ENCODE measurements around the gene SLC44A5.

DNA sequence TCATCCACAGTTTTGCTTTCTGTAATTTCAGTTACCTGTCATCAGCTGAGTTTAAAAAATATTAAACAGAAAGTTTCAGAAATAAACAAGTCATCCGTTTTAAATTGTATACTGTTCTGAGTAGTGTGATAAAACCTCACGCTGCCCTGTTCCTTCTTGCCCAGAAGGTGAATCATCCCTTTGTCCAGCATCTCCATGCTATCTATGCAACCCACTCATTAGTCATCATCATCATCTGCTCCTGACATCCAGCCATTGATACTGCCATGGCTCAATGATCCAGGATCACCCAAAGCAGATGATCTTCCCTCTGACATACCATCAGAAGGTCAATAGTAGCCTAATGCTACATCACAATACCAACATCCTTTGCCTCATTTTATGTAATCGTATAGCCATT, 198.3 kb downstream of the SLC44A5 start:
- TF ChIP-seq, protein P1, sequence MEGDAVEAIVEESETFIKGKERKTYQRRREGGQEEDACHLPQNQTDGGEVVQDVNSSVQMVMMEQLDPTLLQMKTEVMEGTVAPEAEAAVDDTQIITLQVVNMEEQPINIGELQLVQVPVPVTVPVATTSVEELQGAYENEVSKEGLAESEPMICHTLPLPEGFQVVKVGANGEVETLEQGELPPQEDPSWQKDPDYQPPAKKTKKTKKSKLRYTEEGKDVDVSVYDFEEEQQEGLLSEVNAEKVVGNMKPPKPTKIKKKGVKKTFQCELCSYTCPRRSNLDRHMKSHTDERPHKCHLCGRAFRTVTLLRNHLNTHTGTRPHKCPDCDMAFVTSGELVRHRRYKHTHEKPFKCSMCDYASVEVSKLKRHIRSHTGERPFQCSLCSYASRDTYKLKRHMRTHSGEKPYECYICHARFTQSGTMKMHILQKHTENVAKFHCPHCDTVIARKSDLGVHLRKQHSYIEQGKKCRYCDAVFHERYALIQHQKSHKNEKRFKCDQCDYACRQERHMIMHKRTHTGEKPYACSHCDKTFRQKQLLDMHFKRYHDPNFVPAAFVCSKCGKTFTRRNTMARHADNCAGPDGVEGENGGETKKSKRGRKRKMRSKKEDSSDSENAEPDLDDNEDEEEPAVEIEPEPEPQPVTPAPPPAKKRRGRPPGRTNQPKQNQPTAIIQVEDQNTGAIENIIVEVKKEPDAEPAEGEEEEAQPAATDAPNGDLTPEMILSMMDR (IDR thresholded peaks at IDR 0.05), result no peak
- no peak for TF ChIP-seq POLR2A (IDR thresholded peaks at IDR 0.05)

Data from thyroid gland (tissue), 4 donors.